WTC11 (cell line): ENCODE results near the gene ABR. TPM values are rescaled to one million over a fixed set of nuclear protein-coding genes. Genes with fewer than 3 reads are reported as not detected.

ENCODE experiments used
- ATAC-seq: fragments of 200-7000 bp; cut with Tn5 transposase; 2 replicates; pipeline ENCODE4 v1.10.0; 2021; ENCODE audit warnings: mild to moderate bottlenecking, moderate library complexity
- CTCF ChIA-PET: fragments of 300-600 bp; sonication (Branson Sonifier 250); formaldehyde crosslinking; loops from one replicate; lab custom pipeline; 2021; ENCODE audit warnings: antibody characterized with exemption; lab: Charles Lee
- POLR2A ChIA-PET: fragments of 350-600 bp; sonication (Branson Sonifier 250); formaldehyde crosslinking; loops from one replicate; lab custom pipeline; 2021; ENCODE audit warnings: antibody characterized with exemption; lab: Charles Lee
- DNase-seq: peaks from one replicate; pipeline ENCODE4 v3.0.0; 2021; ENCODE audit warnings: low spot score
- H3K27ac Mint-ChIP-seq: 2 replicates; pipeline ENCODE4 v1.8.0; 2021; ENCODE audit warnings: mixed read lengths
- H3K27me3 Mint-ChIP-seq: 2 replicates; pipeline ENCODE4 v1.8.0; 2021; ENCODE audit warnings: low read depth, mild to moderate bottlenecking, moderate library complexity, mixed read lengths
- H3K36me3 Mint-ChIP-seq: 2 replicates; pipeline ENCODE4 v1.8.0; 2021; ENCODE audit warnings: mixed read lengths
- H3K4me1 Mint-ChIP-seq: 2 replicates; pipeline ENCODE4 v1.8.0; 2022; ENCODE audit warnings: mixed read lengths
- H3K4me3 Mint-ChIP-seq: 2 replicates; pipeline ENCODE4 v1.8.0; 2021; ENCODE audit warnings: mild to moderate bottlenecking, moderate library complexity, mixed read lengths
- H3K9me3 Mint-ChIP-seq: 2 replicates; pipeline ENCODE4 v1.8.0; 2021; ENCODE audit warnings: mixed read lengths
- ARID4B ChIP-seq: sonication (generic); formaldehyde crosslinking; IDR thresholded peaks from 2 replicates; pipeline ENCODE4 v1.8.0; 2023; ENCODE audit warnings: missing genetic modification reagents, mild to moderate bottlenecking, borderline replicate concordance
- ATF1 ChIP-seq: sonication (generic); formaldehyde crosslinking; IDR thresholded peaks from 2 replicates; pipeline ENCODE4 v1.8.1; 2023; ENCODE audit warnings: mild to moderate bottlenecking, moderate library complexity, missing genetic modification reagents
- ATF6 ChIP-seq: sonication (generic); formaldehyde crosslinking; IDR thresholded peaks from 2 replicates; pipeline ENCODE4 v1.8.1; 2023; ENCODE audit warnings: mild to moderate bottlenecking, missing genetic modification reagents
- CBFB ChIP-seq: sonication (generic); formaldehyde crosslinking; IDR thresholded peaks from 2 replicates; pipeline ENCODE4 v1.8.1; 2022; ENCODE audit warnings: mild to moderate bottlenecking, low read depth, missing genetic modification reagents
- CTCF ChIP-seq: fragments of 200-600 bp; IDR thresholded peaks from 2 replicates; pipeline ENCODE4 v1.8.0; 2022; ENCODE audit warnings: antibody characterized with exemption
- E2F1 ChIP-seq: sonication (generic); formaldehyde crosslinking; IDR thresholded peaks from 2 replicates; pipeline ENCODE4 v1.8.0; 2022; ENCODE audit warnings: mild to moderate bottlenecking, missing genetic modification reagents
- EMX1 ChIP-seq: fragments of 250-450 bp; sonication (Bioruptor Pico); IDR thresholded peaks from 2 replicates; pipeline ENCODE4 v1.8.0; 2021; ENCODE audit warnings: mild to moderate bottlenecking
- ERG ChIP-seq: fragments of 250-450 bp; sonication (Bioruptor Pico); IDR thresholded peaks from 2 replicates; pipeline ENCODE4 v1.8.0; 2021; ENCODE audit warnings: mild to moderate bottlenecking
- ESRRA ChIP-seq: sonication (generic); formaldehyde crosslinking; IDR thresholded peaks from 2 replicates; pipeline ENCODE4 v1.8.1; 2022; ENCODE audit warnings: mild to moderate bottlenecking, missing genetic modification reagents, borderline replicate concordance
- OVOL2 ChIP-seq: fragments of 250-450 bp; sonication (Bioruptor Pico); IDR thresholded peaks from 2 replicates; pipeline ENCODE4 v1.9.0; 2021; ENCODE audit warnings: mild to moderate bottlenecking, borderline replicate concordance
- PRRX2 ChIP-seq: fragments of 250-450 bp; sonication (Bioruptor Pico); IDR thresholded peaks from 2 replicates; pipeline ENCODE4 v1.8.0; 2021; ENCODE audit warnings: mild to moderate bottlenecking
- SMAD3 ChIP-seq: sonication (generic); formaldehyde crosslinking; IDR thresholded peaks from 2 replicates; pipeline ENCODE4 v1.8.0; 2022; ENCODE audit warnings: missing genetic modification reagents, mild to moderate bottlenecking, borderline replicate concordance
- TEAD4 ChIP-seq: sonication (generic); formaldehyde crosslinking; IDR thresholded peaks from 2 replicates; pipeline ENCODE4 v1.8.0; 2022; ENCODE audit warnings: mild to moderate bottlenecking, missing genetic modification reagents
- TP53 ChIP-seq: sonication (generic); formaldehyde crosslinking; IDR thresholded peaks from 2 replicates; pipeline ENCODE4 v1.8.1; 2023; ENCODE audit warnings: mild to moderate bottlenecking, missing genetic modification reagents
- USF2 ChIP-seq: sonication (generic); formaldehyde crosslinking; IDR thresholded peaks from 2 replicates; pipeline ENCODE4 v1.8.1; 2023; ENCODE audit warnings: mild to moderate bottlenecking, missing genetic modification reagents, moderate library complexity
- ZNF138 ChIP-seq: sonication (generic); formaldehyde crosslinking; conservative IDR thresholded peaks from 2 replicates; pipeline ENCODE4 v1.8.1; 2022; ENCODE audit warnings: mild to moderate bottlenecking, moderate library complexity, missing genetic modification reagents
- ZNF396 ChIP-seq: fragments of 250-450 bp; sonication (Bioruptor Pico); IDR thresholded peaks from 2 replicates; pipeline ENCODE4 v1.8.0; 2021; ENCODE audit warnings: mild to moderate bottlenecking, moderate library complexity, borderline replicate concordance
- ZNF423 ChIP-seq: fragments of 250-450 bp; sonication (Bioruptor Pico); IDR thresholded peaks from 2 replicates; pipeline ENCODE4 v2.1.2; 2022; ENCODE audit warnings: mild to moderate bottlenecking, moderate library complexity
- ZNF532 ChIP-seq: fragments of 250-450 bp; sonication (Bioruptor Pico); IDR thresholded peaks from 2 replicates; pipeline ENCODE4 v1.9.0; 2021; ENCODE audit warnings: mild to moderate bottlenecking, borderline replicate concordance
- total RNA-seq: library from RNA; stranded (reverse); gene quantifications from 3 replicates; pipeline ENCODE4 v1.2.3, GENCODE V29; 2021

ABR gene
- total RNA-seq, 1 experiment from 2014 or later, result 38.0 TPM

GRCh38 chr17:1004769-1005295 is 174.9 kb downstream of the ABR start (continued):
- no peak for TF ChIP-seq ARID4B (CRISPR knock-in tag)
- no peak for TF ChIP-seq ESRRA (CRISPR knock-in tag)
- no peak for TF ChIP-seq ATF1 (CRISPR knock-in tag)
- no peak for TF ChIP-seq E2F1 (CRISPR knock-in tag)
- TF ChIP-seq SMAD3, result no peak
- TF ChIP-seq USF2 (CRISPR knock-in tag), result no peak
- TF ChIP-seq TEAD4, result no peak
- no peak for TF ChIP-seq ERG (CRISPR knock-in tag)
- TF ChIP-seq CBFB, result no peak
- TF ChIP-seq ZNF423 (CRISPR knock-in tag), result no peak
- TF ChIP-seq, all 79 proteins: peak for 0

- no peaks in the 10 kb centered on the region for H3K27me3 Mint-ChIP-seq
- ChIA-PET CTCF (interaction anchor here (0.7 to 9.1 kb wide), 5 partner anchors 7 to 206 kb away, joined by 3 to 56 read pairs (median 7); partner anchors contain the start of genes NXN and TIMM22), POLR2A (interaction anchor here (0.9 kb wide), 1 partner anchor 52 kb away, joined by 3 read pairs; no protein-coding TSS in a partner anchor)
- no peaks in the 10 kb centered on the region for H3K9me3 Mint-ChIP-seq
- no peak overlapping the region for H3K4me3 Mint-ChIP-seq
- DNase-seq (no peak), ATAC-seq (peak; percentile 12; the same call in 1 of the 2 replicates)
- peaks cover 33% of the 10 kb centered on the region for H3K36me3 Mint-ChIP-seq
- no peak overlapping the region for H3K27ac Mint-ChIP-seq
- peaks cover 7% of the 10 kb centered on the region for H3K4me1 Mint-ChIP-seq
- TF ChIP-seq ZNF532 (CRISPR knock-in tag) (no peak), ZNF396 (CRISPR knock-in tag) (no peak), ATF6 (CRISPR knock-in tag) (no peak), EMX1 (no peak), ATF1 (CRISPR knock-in tag) (no peak), PRRX2 (no peak), ESRRA (CRISPR knock-in tag) (no peak), TP53 (no peak), ZNF138 (CRISPR knock-in tag) (no peak), OVOL2 (no peak), CTCF (no peak)
Observed at GRCh38 chr17:1003972-1004768, 175.6 kb downstream of the ABR start.
